Gastrocnemius medialis (tissue), 4 donors: ENCODE results near the gene ORAI2. TPM values are rescaled to one million over a fixed set of nuclear protein-coding genes. Genes with fewer than 3 reads are reported as not detected.

Source experiments
- ATAC-seq, 2 donors: fragments of 150-250 bp; one replicate each; pipeline ENCODE4 v1.9.1; 2016
- DNase-seq, 2 donors: peaks; one replicate each; pipeline ENCODE4 v3.0.0-alpha.2; 2019
- H3K27ac ChIP-seq, 4 donors: fragments of 200-600 bp; sonication (generic); 1 replicate in 1 of 4; 2 replicates in 3 of 4; pipeline ENCODE4 v1.5.1; 2016 to 2018; ENCODE audit warnings: mild to moderate bottlenecking in 2 of 4, moderate library complexity in 1 of 4
- H3K27me3 ChIP-seq, 3 donors: fragments of 200-600 bp; sonication (generic) in 2 of 3; 1 replicate in 1 of 3; 2 replicates in 2 of 3; pipeline versions ENCODE4 v1.5.1 to v1.6.0; 2016 to 2019; ENCODE audit warnings: mild to moderate bottlenecking in 1 of 3, moderate library complexity in 1 of 3
- H3K36me3 ChIP-seq, 2 donors: fragments of 200-600 bp; sonication (generic) in 1 of 2; one replicate each; pipeline ENCODE4 v1.5.1; 2017 to 2018
- H3K4me1 ChIP-seq, 2 donors: fragments of 200-600 bp; sonication (generic) in 1 of 2; one replicate each; pipeline ENCODE4 v1.5.1; 2016 to 2017; ENCODE audit warnings: mild to moderate bottlenecking in 2 of 2
- H3K4me3 ChIP-seq, 4 donors: fragments of 200-600 bp; sonication (generic) in 3 of 4; 1 replicate in 1 of 4; 2 replicates in 3 of 4; pipeline ENCODE4 v1.5.1; 2016 to 2019; ENCODE audit warnings: mild to moderate bottlenecking in 2 of 4
- H3K9me3 ChIP-seq, 3 donors: fragments of 200-600 bp; sonication (generic) in 2 of 3; 1 replicate in 1 of 3; 2 replicates in 2 of 3; pipeline ENCODE4 v1.5.1; 2016 to 2019
- CTCF ChIP-seq, 5 experiments: fragments of 450-650 bp in 3 of 5; fragments of 200-600 bp in 2 of 5; sonication (generic) in 2 of 5; IDR thresholded peaks in 4 of 5; conservative IDR thresholded peaks in 1 of 5; 1 replicate in 4 of 5; 2 replicates in 1 of 5; pipeline ENCODE4 v1.5.1; 2016 to 2019; ENCODE audit warnings: antibody characterized with exemption in 5 of 5, mild to moderate bottlenecking in 3 of 5, moderate library complexity in 3 of 5
- POLR2A ChIP-seq, 2 donors: fragments of 450-650 bp; IDR thresholded peaks; one replicate each; pipeline ENCODE4 v1.6.1; 2017; ENCODE audit warnings: antibody characterized with exemption in 2 of 2, mild to moderate bottlenecking in 2 of 2, moderate library complexity in 2 of 2
- in situ Hi-C, 4 donors: fragments of 200-750 bp; cut with MboI; loops; one replicate each; pipeline versions ENCODE4 v1.15.0 to v1.8.0; 2017; ENCODE audit warnings: low sequenced_read_pairs in 4 of 4
- intact Hi-C: fragments of 100-400 bp; cut with DNase I; formaldehyde crosslinking; loops from one replicate; pipeline ENCODE4 v1.15.1; 2023; ENCODE audit warnings: low total_unique reads
- total RNA-seq, 4 donors: library from RNA; depleted of rRNA; stranded (reverse); fragments of >200 nt; gene quantifications; one replicate each; pipeline versions ENCODE4 v1.1.0 to v1.2.3, GENCODE V29; 2016

The ORAI2 gene
- total RNA-seq, 4 donors from 2014 or later: 1.8 to 4.1 (median 2.3) TPM

- ATAC-seq: peak in 1 of 2 donors; percentile 1
Measured at GRCh38 chr7:102396710-102397019, 36.7 kb upstream of the ORAI2 start.

GRCh38 chr7:102398543-102398942, 34.8 kb upstream of the ORAI2 start:
- TF ChIP-seq POLR2A (IDR thresholded peaks at IDR 0.05): no peak
- TF ChIP-seq CTCF (IDR thresholded peaks at IDR 0.05 in 4 of 5, conservative IDR thresholded peaks at IDR 0.05 in 1 of 5): no peak
- in situ Hi-C loops: loop anchor here in 3 of 4 donors (25.0 kb wide), 1 partner anchor 861 kb away; no protein-coding TSS in a partner anchor
- Histone ChIP-seq H3K36me3 (peaks cover 0 to 45% of the 10 kb centered on the region in 2 donors), H3K27ac (no peak overlapping the region), H3K4me1 (peaks cover 7 to 13% of the 10 kb centered on the region in 2 donors), H3K9me3 (no peaks in the 10 kb centered on the region), H3K4me3 (no peak overlapping the region), H3K27me3 (no peaks in the 10 kb centered on the region)
- DNase-seq (no peak), ATAC-seq (no peak)
- intact Hi-C loops: no loop called here

More at GRCh38 chr7:102396710-102397019, 36.7 kb upstream of the ORAI2 start:
- in situ Hi-C loops (loop anchor here in 3 of 4 donors (25.0 kb wide), 1 partner anchor 859 kb away; no protein-coding TSS in a partner anchor), intact Hi-C loops (no loop called here)
- peak overlapping the region; percentile 70 to 97 (median 94) for H3K4me3 ChIP-seq
- peaks cover 7 to 13% of the 10 kb centered on the region in 2 donors for H3K4me1 ChIP-seq
- H3K27ac ChIP-seq: peak overlapping the region; percentile 82 to 90 (median 86)
- TF ChIP-seq CTCF (IDR thresholded peaks at IDR 0.05 in 4 of 5, conservative IDR thresholded peaks at IDR 0.05 in 1 of 5) (no peak), POLR2A (IDR thresholded peaks at IDR 0.05) (no peak)
- peaks cover 0 to 28% of the 10 kb centered on the region in 2 donors for H3K36me3 ChIP-seq
- no peaks in the 10 kb centered on the region for H3K27me3 ChIP-seq
- no peak for DNase-seq
- H3K9me3 ChIP-seq: no peaks in the 10 kb centered on the region

GRCh38 chr7:102400360-102400759, 33.0 kb upstream of the ORAI2 start:
- no peak for DNase-seq
- ATAC-seq: no peak
- H3K27ac ChIP-seq: no peak overlapping the region
- peaks cover 0 to 64% of the 10 kb centered on the region in 2 donors for H3K36me3 ChIP-seq
- no peak for TF ChIP-seq CTCF (IDR thresholded peaks at IDR 0.05 in 4 of 5, conservative IDR thresholded peaks at IDR 0.05 in 1 of 5)
- TF ChIP-seq POLR2A (IDR thresholded peaks at IDR 0.05): no peak
- H3K27me3 ChIP-seq: no peaks in the 10 kb centered on the region
- peaks cover 7 to 13% of the 10 kb centered on the region in 2 donors for H3K4me1 ChIP-seq
- intact Hi-C loops (no loop called here), in situ Hi-C loops (loop anchor here in 1 of 4 donors (10.0 kb wide), 1 partner anchor 64 kb away; the partner anchor contains the start of genes ALKBH4 and LRWD1)
- no peaks in the 10 kb centered on the region for H3K9me3 ChIP-seq
- H3K4me3 ChIP-seq: no peak overlapping the region

- no peak overlapping the region for H3K27ac ChIP-seq
- TF ChIP-seq CTCF (IDR thresholded peaks at IDR 0.05 in 4 of 5, conservative IDR thresholded peaks at IDR 0.05 in 1 of 5): no peak
- TF ChIP-seq POLR2A (IDR thresholded peaks at IDR 0.05): no peak
- ATAC-seq (no peak), DNase-seq (no peak)
- H3K36me3 ChIP-seq: peaks cover 0 to 94% of the 10 kb centered on the region in 2 donors
- H3K27me3 ChIP-seq: no peaks in the 10 kb centered on the region
- in situ Hi-C loops: loop anchor here in 1 of 4 donors (10.0 kb wide), 1 partner anchor 61 kb away; the partner anchor contains the start of genes ALKBH4 and LRWD1
- intact Hi-C loops: no loop called here
- H3K4me3 ChIP-seq: no peak overlapping the region
- H3K4me1 ChIP-seq: no peaks in the 10 kb centered on the region
- no peaks in the 10 kb centered on the region for H3K9me3 ChIP-seq
Measured at GRCh38 chr7:102403563-102403962, 29.8 kb upstream of the ORAI2 start.
